Stimulated activated naive CD8-positive, alpha-beta T cell treated with anti-CD3 and anti-CD28 coated beads, Interleukin-15, amount 100 ng/mL, for 72 hours (primary cell): ENCODE results near the gene TBX3.

Experiments
- ATAC-seq: fragments of 150-1000 bp; cut with Tn5 transposase; 2 replicates; pipeline ENCODE4 v1.10.0; 2021; ENCODE audit warnings: mild to moderate bottlenecking, moderate library complexity
- DNase-seq, 2 donors: peaks; one replicate each; pipeline ENCODE4 v3.0.0; 2021 to 2022
- H3K27ac Mint-ChIP-seq, 2 donors: one replicate each; pipeline ENCODE4 v1.8.0; 2022; ENCODE audit warnings: mild to moderate bottlenecking in 2 of 2, mixed read lengths in 2 of 2, moderate library complexity in 2 of 2
- H3K27me3 Mint-ChIP-seq: one replicate; pipeline ENCODE4 v1.8.0; 2022; ENCODE audit warnings: mixed read lengths
- H3K4me1 Mint-ChIP-seq: one replicate; pipeline ENCODE4 v1.8.0; 2022; ENCODE audit warnings: mild to moderate bottlenecking, mixed read lengths
- H3K4me3 Mint-ChIP-seq, 2 donors: one replicate each; pipeline ENCODE4 v1.8.0; 2022; ENCODE audit warnings: mild to moderate bottlenecking in 2 of 2, mixed read lengths in 2 of 2, moderate library complexity in 1 of 2
- H3K9me3 Mint-ChIP-seq, 2 donors: one replicate each; pipeline ENCODE4 v1.8.0; 2022; ENCODE audit warnings: mixed read lengths in 2 of 2

TBX3 gene

DNA sequence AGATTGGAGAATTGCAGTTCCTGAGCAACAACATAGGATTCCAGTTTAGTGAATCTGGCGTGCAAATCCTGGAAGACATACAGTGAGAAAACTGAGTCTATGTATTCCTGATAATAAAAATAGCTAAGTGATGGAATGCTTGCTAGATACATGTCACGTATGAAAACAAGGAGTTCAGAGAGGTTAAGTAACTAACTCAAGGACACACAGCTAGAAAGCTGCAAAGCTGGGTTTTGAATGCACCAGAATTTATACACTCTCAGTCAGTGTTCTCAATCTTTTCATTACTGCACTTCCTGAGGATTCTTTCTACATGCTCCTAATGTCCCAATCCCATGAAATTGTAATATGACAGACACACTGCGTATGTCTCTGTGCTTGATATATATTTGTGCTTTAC lies 35.3 kb downstream of the TBX3 start:
- H3K27me3 Mint-ChIP-seq, result peaks cover 6% of the 10 kb centered on the region

GRCh38 chr12:114638790-114639435 lies 45.1 kb downstream of the TBX3 start:
- ATAC-seq (no peak), DNase-seq (no peak)
- Mint-ChIP-seq H3K4me1 (no peaks in the 10 kb centered on the region), H3K4me3 (no peak overlapping the region), H3K27ac (no peak overlapping the region), H3K9me3 (no peaks in the 10 kb centered on the region), H3K27me3 (peaks cover 19% of the 10 kb centered on the region)

More for the DNA sequence above, 35.3 kb downstream of the TBX3 start:
- H3K4me3 Mint-ChIP-seq, result no peak overlapping the region
- no peaks in the 10 kb centered on the region for H3K4me1 Mint-ChIP-seq
- H3K9me3 Mint-ChIP-seq, result peaks cover 0 to 3% of the 10 kb centered on the region in 2 donors
- no peak for ATAC-seq
- H3K27ac Mint-ChIP-seq, result no peak overlapping the region
- DNase-seq, result no peak

- ATAC-seq, result no peak
- no peaks in the 10 kb centered on the region for H3K4me1 Mint-ChIP-seq
- H3K27me3 Mint-ChIP-seq, result peaks cover 19% of the 10 kb centered on the region
- H3K9me3 Mint-ChIP-seq, result no peaks in the 10 kb centered on the region
- DNase-seq, result no peak
- H3K27ac Mint-ChIP-seq, result peak overlapping the region in 1 of 2 donors; percentile 72
- H3K4me3 Mint-ChIP-seq, result no peak overlapping the region
These were observed 47.1 kb downstream of the TBX3 start for GRCh38 chr12:114636723-114637480.

- Mint-ChIP-seq H3K4me3 (no peak overlapping the region), H3K27ac (no peak overlapping the region), H3K4me1 (no peaks in the 10 kb centered on the region), H3K27me3 (peaks cover 9% of the 10 kb centered on the region), H3K9me3 (no peaks in the 10 kb centered on the region)
- ATAC-seq (no peak), DNase-seq (no peak)
These were observed 52.7 kb downstream of the TBX3 start for GRCh38 chr12:114631242-114631641.

DNA sequence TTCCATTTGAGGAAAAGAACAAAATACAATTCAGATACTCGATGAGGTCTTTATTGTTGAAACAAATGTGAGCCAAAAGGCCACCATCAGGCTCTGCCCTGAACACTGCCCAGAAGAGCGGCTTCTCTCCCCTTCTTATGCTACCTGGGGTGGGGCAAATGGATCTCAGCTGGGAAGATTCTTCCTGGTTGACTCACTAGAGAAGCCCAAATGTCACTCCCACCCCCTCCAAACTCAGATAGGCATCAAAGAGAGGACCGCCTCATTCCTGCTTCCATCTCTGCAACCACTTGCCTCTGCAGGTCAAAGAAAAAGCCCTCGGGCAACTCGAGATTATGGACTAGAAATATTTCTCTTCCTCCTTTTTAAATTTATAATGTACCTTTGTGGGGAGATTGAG lies 55.8 kb downstream of the TBX3 start:
- Mint-ChIP-seq H3K9me3 (no peaks in the 10 kb centered on the region), H3K27ac (no peak overlapping the region), H3K27me3 (peaks cover 20% of the 10 kb centered on the region), H3K4me3 (no peak overlapping the region), H3K4me1 (no peaks in the 10 kb centered on the region)
- ATAC-seq (no peak), DNase-seq (no peak)

- no peak for DNase-seq
- no peak for ATAC-seq
- Mint-ChIP-seq H3K27me3 (peaks cover 28% of the 10 kb centered on the region), H3K9me3 (no peaks in the 10 kb centered on the region), H3K4me3 (no peak overlapping the region), H3K4me1 (no peaks in the 10 kb centered on the region), H3K27ac (no peak overlapping the region)
These were observed 56.6 kb downstream of the TBX3 start for GRCh38 chr12:114627393-114627792.

DNA sequence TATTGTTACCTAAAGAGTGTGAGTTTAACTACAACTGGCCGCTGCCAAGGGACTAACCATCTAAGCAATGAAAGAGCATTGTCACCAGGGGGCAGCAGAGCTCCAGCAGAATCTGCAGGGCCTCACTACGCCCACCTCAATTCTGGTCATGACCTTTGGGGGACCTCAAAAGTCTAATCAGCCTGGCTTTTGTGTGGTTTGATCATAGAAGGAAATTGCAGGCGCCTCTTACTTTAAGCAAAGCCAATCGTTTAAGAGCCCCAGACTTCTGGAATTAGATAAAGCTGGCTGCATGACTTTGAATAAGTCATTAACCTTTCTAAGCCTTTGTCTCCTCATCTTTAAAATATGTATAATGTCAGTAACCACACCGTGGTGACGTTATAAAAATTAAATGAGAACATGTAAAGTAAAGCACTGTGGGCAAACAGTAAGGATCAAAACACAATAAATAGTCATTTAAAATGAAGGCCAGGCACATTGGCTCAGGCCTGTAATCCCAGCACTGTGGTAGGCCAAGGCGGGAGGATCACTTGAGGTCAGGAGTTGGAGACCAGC lies 58.6 kb downstream of the TBX3 start:
- peak; percentile 49 for ATAC-seq
- H3K9me3 Mint-ChIP-seq, result no peaks in the 10 kb centered on the region
- H3K27me3 Mint-ChIP-seq, result peaks cover 34% of the 10 kb centered on the region
- peak; percentile 35 to 38 for DNase-seq
- no peak overlapping the region for H3K27ac Mint-ChIP-seq
- H3K4me3 Mint-ChIP-seq, result no peak overlapping the region
- no peaks in the 10 kb centered on the region for H3K4me1 Mint-ChIP-seq

DNA sequence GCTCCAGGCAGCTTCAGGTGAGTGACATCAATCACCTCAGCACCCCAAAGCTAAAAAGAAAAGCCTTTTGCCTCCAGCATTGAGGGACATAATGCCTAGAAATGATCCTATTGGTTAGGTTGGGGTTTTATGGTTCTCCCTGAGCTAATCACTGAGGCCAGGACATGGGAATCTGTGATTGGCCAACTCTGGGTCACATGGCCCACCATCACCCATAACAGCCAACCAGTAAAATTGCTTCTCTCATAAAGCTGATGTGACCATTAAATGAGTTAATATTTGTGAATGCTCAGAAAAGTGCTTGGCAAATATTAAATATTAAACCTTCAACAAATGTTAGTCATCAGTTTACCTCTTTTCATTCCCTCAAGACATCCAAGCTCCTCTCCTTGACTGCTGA lies 60.2 kb downstream of the TBX3 start:
- H3K4me3 Mint-ChIP-seq, result no peak overlapping the region
- no peak for ATAC-seq
- H3K4me1 Mint-ChIP-seq, result no peaks in the 10 kb centered on the region
- H3K27ac Mint-ChIP-seq, result no peak overlapping the region
- DNase-seq, result no peak
- peaks cover 29% of the 10 kb centered on the region for H3K27me3 Mint-ChIP-seq
- H3K9me3 Mint-ChIP-seq, result no peaks in the 10 kb centered on the region
